ENCODE measurements around the gene XRCC4. TPM values are rescaled to one million over a fixed set of nuclear protein-coding genes. Genes with fewer than 3 reads are reported as not detected.

XRCC4 gene
- total RNA-seq, 1 donor from 2014 or later: 5.5 TPM

DNA sequence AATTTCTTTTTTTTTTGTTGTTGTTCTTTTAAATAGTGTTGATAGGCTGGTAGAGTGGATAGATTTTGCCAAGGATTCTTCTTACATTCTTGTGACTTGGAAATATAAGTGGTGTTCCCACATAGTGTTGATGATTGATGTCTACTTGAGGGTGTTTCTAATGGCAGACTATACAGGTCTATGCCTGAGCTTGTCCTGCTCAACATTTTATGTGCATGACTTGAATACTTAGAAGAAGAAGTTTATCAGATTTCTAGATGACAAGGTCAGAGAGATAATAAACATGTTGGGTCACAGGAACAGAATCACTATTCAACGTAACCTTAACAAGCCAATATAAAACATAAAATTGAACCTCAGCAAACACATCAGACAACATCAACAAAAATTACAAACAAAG lies 24.2 kb downstream of the XRCC4 start:
- H3K4me3 Mint-ChIP-seq (ENCODE audit: unreplicated experiment): no peak overlapping the region
- H3K36me3 Mint-ChIP-seq (ENCODE audit: low read depth): no peaks in the 10 kb centered on the region
- DNase-seq (ENCODE audit: low spot score): no peak
- H3K27ac Mint-ChIP-seq (ENCODE audit: unreplicated experiment): no peak overlapping the region
- TF ChIP-seq, protein P1, sequence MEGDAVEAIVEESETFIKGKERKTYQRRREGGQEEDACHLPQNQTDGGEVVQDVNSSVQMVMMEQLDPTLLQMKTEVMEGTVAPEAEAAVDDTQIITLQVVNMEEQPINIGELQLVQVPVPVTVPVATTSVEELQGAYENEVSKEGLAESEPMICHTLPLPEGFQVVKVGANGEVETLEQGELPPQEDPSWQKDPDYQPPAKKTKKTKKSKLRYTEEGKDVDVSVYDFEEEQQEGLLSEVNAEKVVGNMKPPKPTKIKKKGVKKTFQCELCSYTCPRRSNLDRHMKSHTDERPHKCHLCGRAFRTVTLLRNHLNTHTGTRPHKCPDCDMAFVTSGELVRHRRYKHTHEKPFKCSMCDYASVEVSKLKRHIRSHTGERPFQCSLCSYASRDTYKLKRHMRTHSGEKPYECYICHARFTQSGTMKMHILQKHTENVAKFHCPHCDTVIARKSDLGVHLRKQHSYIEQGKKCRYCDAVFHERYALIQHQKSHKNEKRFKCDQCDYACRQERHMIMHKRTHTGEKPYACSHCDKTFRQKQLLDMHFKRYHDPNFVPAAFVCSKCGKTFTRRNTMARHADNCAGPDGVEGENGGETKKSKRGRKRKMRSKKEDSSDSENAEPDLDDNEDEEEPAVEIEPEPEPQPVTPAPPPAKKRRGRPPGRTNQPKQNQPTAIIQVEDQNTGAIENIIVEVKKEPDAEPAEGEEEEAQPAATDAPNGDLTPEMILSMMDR (IDR thresholded peaks at IDR 0.05): no peak
- H3K4me1 Mint-ChIP-seq (ENCODE audit: low read depth): peaks cover 22% of the 10 kb centered on the region
- H3K27me3 Mint-ChIP-seq (ENCODE audit: low read depth): no peaks in the 10 kb centered on the region
- H3K9me3 Mint-ChIP-seq (ENCODE audit: low read depth): peaks cover 3% of the 10 kb centered on the region

DNA sequence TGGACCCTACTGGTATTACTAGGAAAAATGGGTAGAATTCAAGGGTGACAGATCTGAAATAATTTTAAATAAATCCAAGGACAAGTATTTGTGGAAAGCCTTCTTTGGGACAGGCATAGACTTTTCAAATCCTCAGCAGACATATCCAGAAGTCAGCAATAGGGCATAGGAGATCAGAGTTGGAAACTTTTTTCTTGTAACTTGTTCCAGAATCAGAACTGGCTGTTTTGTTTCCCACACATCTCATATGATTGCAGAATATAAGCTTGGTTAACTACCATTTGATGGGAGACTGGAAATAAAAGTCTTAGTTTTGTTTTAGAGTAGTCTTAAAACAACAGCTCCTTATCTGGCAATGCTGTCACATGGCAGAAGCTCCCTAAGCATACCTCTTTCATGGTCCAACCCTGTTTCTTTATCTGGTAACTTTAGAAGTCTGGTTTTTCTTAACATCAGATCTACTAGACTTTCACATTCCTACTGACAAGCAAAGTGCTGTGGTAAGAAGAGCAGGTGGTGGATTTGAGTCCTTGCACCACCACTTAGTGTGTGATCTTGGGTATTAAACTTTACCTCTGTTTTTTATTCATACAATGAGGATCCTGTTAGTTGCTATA lies 25.1 kb downstream of the XRCC4 start:
- TF ChIP-seq, protein P1 (IDR thresholded peaks at IDR 0.05): no peak
- Mint-ChIP-seq H3K27me3 (ENCODE audit: low read depth) (no peaks in the 10 kb centered on the region), H3K27ac (ENCODE audit: unreplicated experiment) (no peak overlapping the region), H3K36me3 (ENCODE audit: low read depth) (no peaks in the 10 kb centered on the region), H3K4me1 (ENCODE audit: low read depth) (peaks cover 13% of the 10 kb centered on the region), H3K4me3 (ENCODE audit: unreplicated experiment) (no peak overlapping the region), H3K9me3 (ENCODE audit: low read depth) (peaks cover 3% of the 10 kb centered on the region)
- no peak for DNase-seq (ENCODE audit: low spot score)

DNA sequence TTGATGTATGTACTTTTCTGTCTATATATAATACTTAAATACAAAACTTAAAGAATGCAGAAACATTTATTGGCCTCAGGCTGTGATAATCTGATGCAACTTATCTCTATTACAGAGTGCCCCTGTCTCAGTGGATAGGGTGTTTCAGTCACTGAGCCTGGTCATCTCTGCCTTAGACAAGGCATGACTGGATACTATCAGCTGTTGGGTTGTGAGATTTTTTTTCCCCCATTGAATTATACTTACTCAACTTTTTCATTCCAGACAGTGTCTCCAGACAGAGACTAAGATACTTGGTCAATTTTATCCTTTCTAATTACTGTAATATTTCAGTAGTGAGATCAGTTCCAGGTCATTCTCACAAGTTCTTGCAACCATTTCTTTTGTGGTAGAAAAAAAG lies 26.7 kb downstream of the XRCC4 start:
- no peak for DNase-seq (ENCODE audit: low spot score)
- Mint-ChIP-seq H3K27me3 (ENCODE audit: low read depth) (no peaks in the 10 kb centered on the region), H3K4me1 (ENCODE audit: low read depth) (peaks cover 5% of the 10 kb centered on the region), H3K4me3 (ENCODE audit: unreplicated experiment) (no peak overlapping the region), H3K36me3 (ENCODE audit: low read depth) (no peaks in the 10 kb centered on the region), H3K27ac (ENCODE audit: unreplicated experiment) (no peak overlapping the region), H3K9me3 (ENCODE audit: low read depth) (peaks cover 3% of the 10 kb centered on the region)
- TF ChIP-seq, protein P1 (IDR thresholded peaks at IDR 0.05): no peak

DNA sequence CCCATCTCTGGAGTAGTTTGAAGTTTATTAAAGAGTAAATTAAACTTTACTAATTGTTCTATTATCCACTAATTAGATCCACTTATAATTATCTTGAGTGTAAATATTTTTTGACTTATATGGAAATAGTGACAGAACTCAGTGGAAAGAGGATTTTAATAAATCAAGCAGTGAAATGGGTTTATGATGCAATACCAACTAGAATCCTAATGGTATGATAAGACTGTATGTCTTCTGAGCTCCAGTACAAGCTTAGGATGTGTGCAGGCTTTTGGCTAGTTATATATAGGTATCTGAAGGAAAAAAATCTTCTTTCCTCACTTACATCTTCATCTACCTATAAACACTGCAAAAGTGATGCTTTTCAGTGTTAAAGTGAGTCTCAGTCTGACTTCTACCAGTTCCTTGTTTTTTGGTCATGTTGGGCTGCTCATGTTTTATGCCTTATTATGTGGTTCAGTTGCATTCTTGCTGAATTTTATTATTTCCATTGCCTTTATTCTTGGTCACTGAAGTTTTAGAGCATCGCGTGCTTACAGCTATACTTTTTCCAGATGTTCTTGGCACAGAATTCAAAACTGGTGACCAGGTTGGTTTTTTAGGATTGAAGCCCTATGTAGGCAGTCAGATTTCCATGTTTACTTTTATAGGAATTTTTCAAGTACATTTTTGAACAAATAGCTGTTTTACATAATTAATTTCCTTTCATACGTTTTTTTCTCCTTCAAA lies 30.5 kb downstream of the XRCC4 start:
- DNase-seq (ENCODE audit: low spot score): no peak
- H3K27ac Mint-ChIP-seq (ENCODE audit: unreplicated experiment): no peak overlapping the region
- H3K4me3 Mint-ChIP-seq (ENCODE audit: unreplicated experiment): no peak overlapping the region
- peaks cover 5% of the 10 kb centered on the region for H3K36me3 Mint-ChIP-seq (ENCODE audit: low read depth)
- TF ChIP-seq, protein P1 (IDR thresholded peaks at IDR 0.05): no peak
- H3K4me1 Mint-ChIP-seq (ENCODE audit: low read depth): no peaks in the 10 kb centered on the region
- H3K27me3 Mint-ChIP-seq (ENCODE audit: low read depth): no peaks in the 10 kb centered on the region
- peaks cover 9% of the 10 kb centered on the region for H3K9me3 Mint-ChIP-seq (ENCODE audit: low read depth)

DNA sequence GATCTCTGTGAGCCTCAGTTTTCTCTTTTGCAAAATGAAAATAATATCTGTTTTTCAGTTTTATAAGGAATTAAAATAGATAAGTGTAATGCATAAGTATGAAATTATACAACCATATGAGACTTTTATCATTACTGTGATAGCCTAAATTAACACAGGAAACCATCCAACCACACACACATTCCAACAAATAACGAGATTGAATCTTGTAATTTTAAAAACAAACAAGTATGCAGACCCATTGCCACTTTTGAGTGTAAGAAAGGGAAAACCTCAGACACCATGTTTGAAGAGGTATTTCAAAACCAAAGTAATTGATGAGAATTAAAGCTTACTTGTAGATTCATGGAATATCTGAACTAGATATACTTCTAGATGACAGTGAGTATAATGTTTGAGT lies 32.0 kb downstream of the XRCC4 start:
- Mint-ChIP-seq H3K36me3 (ENCODE audit: low read depth) (peaks cover 5% of the 10 kb centered on the region), H3K4me3 (ENCODE audit: unreplicated experiment) (no peak overlapping the region), H3K4me1 (ENCODE audit: low read depth) (no peaks in the 10 kb centered on the region), H3K27ac (ENCODE audit: unreplicated experiment) (no peak overlapping the region), H3K9me3 (ENCODE audit: low read depth) (peaks cover 9% of the 10 kb centered on the region), H3K27me3 (ENCODE audit: low read depth) (no peaks in the 10 kb centered on the region)
- TF ChIP-seq, protein P1 (IDR thresholded peaks at IDR 0.05): no peak
- no peak for DNase-seq (ENCODE audit: low spot score)
